ENCODE measurements around the gene MBD4.

Gene MBD4

GRCh38 chr3:129404610-129405009 is 35.1 kb downstream of the MBD4 start:
- no peaks in the 10 kb centered on the region for H3K36me3 ChIP-seq (ENCODE audit: low read depth)
- no peak overlapping the region for H3K4me3 ChIP-seq (ENCODE audit: severe bottlenecking)
- ATAC-seq (ENCODE audit: low read depth) (no peak), DNase-seq (ENCODE audit: low spot score) (no peak)
- no peak for TF ChIP-seq CTCF (IDR thresholded peaks at IDR 0.05; ENCODE audit: poor library complexity, severe bottlenecking)
- no peaks in the 10 kb centered on the region for H3K27me3 ChIP-seq (ENCODE audit: insufficient read depth, poor library complexity, severe bottlenecking)
- no peak overlapping the region for H3K27ac ChIP-seq (ENCODE audit: poor library complexity, severe bottlenecking)
- H3K4me1 ChIP-seq (ENCODE audit: insufficient read depth, poor library complexity, severe bottlenecking): no peaks in the 10 kb centered on the region
- H3K9me3 ChIP-seq (ENCODE audit: severe bottlenecking): no peaks in the 10 kb centered on the region

GRCh38 chr3:129404130-129404529 is 35.6 kb downstream of the MBD4 start:
- no peak for TF ChIP-seq CTCF (IDR thresholded peaks at IDR 0.05; ENCODE audit: poor library complexity, severe bottlenecking)
- DNase-seq (ENCODE audit: low spot score) (no peak), ATAC-seq (ENCODE audit: low read depth) (no peak)
- no peaks in the 10 kb centered on the region for H3K9me3 ChIP-seq (ENCODE audit: severe bottlenecking)
- H3K27ac ChIP-seq (ENCODE audit: poor library complexity, severe bottlenecking): no peak overlapping the region
- no peak overlapping the region for H3K4me3 ChIP-seq (ENCODE audit: severe bottlenecking)
- H3K4me1 ChIP-seq (ENCODE audit: insufficient read depth, poor library complexity, severe bottlenecking): no peaks in the 10 kb centered on the region
- H3K36me3 ChIP-seq (ENCODE audit: low read depth): no peaks in the 10 kb centered on the region
- H3K27me3 ChIP-seq (ENCODE audit: insufficient read depth, poor library complexity, severe bottlenecking): no peaks in the 10 kb centered on the region

GRCh38 chr3:129403450-129403849 is 36.3 kb downstream of the MBD4 start:
- Histone ChIP-seq H3K36me3 (ENCODE audit: low read depth) (no peaks in the 10 kb centered on the region), H3K27me3 (ENCODE audit: insufficient read depth, poor library complexity, severe bottlenecking) (no peaks in the 10 kb centered on the region), H3K4me3 (ENCODE audit: severe bottlenecking) (no peak overlapping the region), H3K9me3 (ENCODE audit: severe bottlenecking) (no peaks in the 10 kb centered on the region), H3K27ac (ENCODE audit: poor library complexity, severe bottlenecking) (no peak overlapping the region), H3K4me1 (ENCODE audit: insufficient read depth, poor library complexity, severe bottlenecking) (no peaks in the 10 kb centered on the region)
- ATAC-seq (ENCODE audit: low read depth) (no peak), DNase-seq (ENCODE audit: low spot score) (no peak)
- TF ChIP-seq CTCF (IDR thresholded peaks at IDR 0.05; ENCODE audit: poor library complexity, severe bottlenecking): no peak

- H3K36me3 ChIP-seq (ENCODE audit: low read depth): no peaks in the 10 kb centered on the region
These were observed 37.1 kb downstream of the MBD4 start for GRCh38 chr3:129402616-129403015.

More at GRCh38 chr3:129402616-129403015, 37.1 kb downstream of the MBD4 start:
- Histone ChIP-seq H3K27ac (ENCODE audit: poor library complexity, severe bottlenecking) (no peak overlapping the region), H3K4me1 (ENCODE audit: insufficient read depth, poor library complexity, severe bottlenecking) (peaks cover 5% of the 10 kb centered on the region), H3K4me3 (ENCODE audit: severe bottlenecking) (no peak overlapping the region), H3K27me3 (ENCODE audit: insufficient read depth, poor library complexity, severe bottlenecking) (no peaks in the 10 kb centered on the region), H3K9me3 (ENCODE audit: severe bottlenecking) (no peaks in the 10 kb centered on the region)
- no peak for TF ChIP-seq CTCF (IDR thresholded peaks at IDR 0.05; ENCODE audit: poor library complexity, severe bottlenecking)
- ATAC-seq (ENCODE audit: low read depth) (no peak), DNase-seq (ENCODE audit: low spot score) (no peak)

All from RWPE2 (cell line).